H1 (cell line): ENCODE results near the gene RCL1. TPM values are rescaled to one million over a fixed set of nuclear protein-coding genes. Genes with fewer than 3 reads are reported as not detected.

Source experiments
- CTCF ChIA-PET: fragments of 300-600 bp; sonication (Branson Sonifier 250); formaldehyde crosslinking; loops from one replicate; lab custom pipeline; 2021; ENCODE audit not compliant: partially characterized antibody; lab: Charles Lee
- POLR2A ChIA-PET: fragments of 300-600 bp; sonication (Branson Sonifier 250); formaldehyde crosslinking; loops from one replicate; lab custom pipeline; 2021; ENCODE audit warnings: inconsistent platforms; ENCODE audit not compliant: partially characterized antibody; lab: Charles Lee
- DNase-seq, 2 experiments: peaks; one replicate each; pipeline versions ENCODE4 v3.0.0 to v3.0.0-alpha.2; 2010 to 2022; ENCODE audit warnings: low spot score in 2 of 2, low read depth in 1 of 2, mixed read lengths in 1 of 2
- FAIRE-seq: peaks from 2 replicates; lab custom pipeline; 2011; peaks lifted over from hg19 to GRCh38; lab: Jason Lieb, UNC
- H2AFZ ChIP-seq: 2 replicates; pipeline ENCODE4 v1.8.1; 2012; ENCODE audit warnings: low read length, inconsistent platforms
- H2AK5ac ChIP-seq: 2 replicates; pipeline ENCODE4 v1.6.1; 2013; ENCODE audit warnings: low read depth, low read length
- H2BK120ac ChIP-seq: replicated peaks from 2 replicates; pipeline ENCODE3; 2013; ENCODE audit warnings: low read depth, low read length, inconsistent platforms
- H2BK12ac ChIP-seq: 2 replicates; pipeline ENCODE4 v1.6.1; 2013; ENCODE audit warnings: low read depth, low read length
- H2BK15ac ChIP-seq: 2 replicates; pipeline ENCODE4 v1.6.1; 2013; ENCODE audit warnings: low read length
- H2BK20ac ChIP-seq: 2 replicates; pipeline ENCODE4 v1.6.1; 2013; ENCODE audit warnings: low read length
- H2BK5ac ChIP-seq: 2 replicates; pipeline ENCODE4 v1.6.1; 2013; ENCODE audit warnings: low read depth, low read length
- H3K14ac ChIP-seq: 2 replicates; pipeline ENCODE4 v1.6.1; 2013; ENCODE audit warnings: inconsistent platforms; ENCODE audit not compliant: insufficient read length
- H3K18ac ChIP-seq: 2 replicates; pipeline ENCODE4 v1.6.1; 2013; ENCODE audit warnings: low read length; ENCODE audit errors: extremely low read depth
- H3K23ac ChIP-seq: 2 replicates; pipeline ENCODE4 v1.6.1; 2013; ENCODE audit warnings: inconsistent platforms; ENCODE audit not compliant: insufficient read length
- H3K23me2 ChIP-seq: 2 replicates; pipeline ENCODE4 v1.6.1; 2013; ENCODE audit warnings: low read depth, low read length
- H3K27ac ChIP-seq: 2 replicates; pipeline ENCODE4 v1.6.1; 2011; ENCODE audit warnings: low read depth, low read length, inconsistent platforms
- H3K27me3 ChIP-seq, 4 experiments: replicated peaks in 1 of 4; 1 replicate in 1 of 4; 2 replicates in 3 of 4; pipeline versions ENCODE4 v1.6.1 to v1.8.1; 2011 to 2013; ENCODE audit warnings: low read length in 3 of 4, mild to moderate bottlenecking in 3 of 4, inconsistent platforms in 2 of 4, mixed read lengths in 2 of 4, moderate library complexity in 1 of 4; ENCODE audit not compliant: control insufficient read depth in 3 of 4, insufficient read depth in 3 of 4; ENCODE audit errors: extremely low read depth in 1 of 4
- H3K36me3 ChIP-seq, 4 experiments: 2 replicates each; pipeline versions ENCODE4 v1.6.1 to v1.8.1; 2011 to 2013; ENCODE audit warnings: mild to moderate bottlenecking in 4 of 4, low read length in 3 of 4, moderate library complexity in 2 of 4, control low read depth in 1 of 4, inconsistent platforms in 1 of 4; ENCODE audit not compliant: insufficient read depth in 4 of 4, control insufficient read depth in 2 of 4
- H3K4ac ChIP-seq: replicated peaks from 2 replicates; pipeline ENCODE3; 2013; ENCODE audit warnings: low read length, low read depth, mixed read lengths, inconsistent platforms; ENCODE audit not compliant: insufficient read length
- H3K4me1 ChIP-seq, 4 experiments: replicated peaks in 1 of 4; 1 replicate in 1 of 4; 2 replicates in 3 of 4; pipeline versions ENCODE4 v1.6.1 to v1.8.1; 2011 to 2013; ENCODE audit warnings: low read length in 3 of 4, inconsistent platforms in 2 of 4, mixed read lengths in 1 of 4; ENCODE audit not compliant: insufficient read depth in 4 of 4, control insufficient read depth in 3 of 4
- H3K4me2 ChIP-seq, 2 experiments: 2 replicates each; pipeline versions ENCODE4 v1.6.1 to v1.8.1; 2011 to 2013; ENCODE audit warnings: low read depth in 2 of 2, low read length in 2 of 2, control low read depth in 1 of 2, inconsistent platforms in 1 of 2, mild to moderate bottlenecking in 1 of 2; ENCODE audit not compliant: insufficient read depth in 1 of 2
- H3K4me3 ChIP-seq, 4 experiments: fragments of 200-600, 300-600 bp in 1 of 4; sonication (generic), shearing (Covaris generic), sonication (Bioruptor Twin) in 1 of 4; 2 replicates each; pipeline versions ENCODE4 v1.5.1 to v1.8.1; 2011 to 2016; ENCODE audit warnings: low read length in 4 of 4, low read depth in 3 of 4, control low read depth in 2 of 4, inconsistent platforms in 2 of 4, mild to moderate bottlenecking in 2 of 4, mixed read lengths in 1 of 4, moderate library complexity in 1 of 4; ENCODE audit not compliant: insufficient read depth in 2 of 4; ENCODE audit errors: extremely low read depth in 1 of 4
- H3K56ac ChIP-seq: replicated peaks from 2 replicates; pipeline ENCODE3; 2013; ENCODE audit warnings: low read depth, mild to moderate bottlenecking, mixed read lengths, low read length, inconsistent platforms; ENCODE audit not compliant: insufficient read length
- H3K79me1 ChIP-seq: 2 replicates; pipeline ENCODE4 v1.6.1; 2013; ENCODE audit warnings: low read depth, low read length, control low read depth
- H3K79me2 ChIP-seq, 2 experiments: 2 replicates each; pipeline versions ENCODE4 v1.6.1 to v1.8.1; 2012 to 2013; ENCODE audit warnings: low read length in 2 of 2, mild to moderate bottlenecking in 2 of 2, inconsistent platforms in 1 of 2; ENCODE audit not compliant: insufficient read depth in 2 of 2, control insufficient read depth in 1 of 2
- H3K9ac ChIP-seq, 4 experiments: replicated peaks in 1 of 4; 1 replicate in 1 of 4; 2 replicates in 3 of 4; pipeline versions ENCODE4 v1.6.1 to v1.8.1; 2011 to 2013; ENCODE audit warnings: low read depth in 3 of 4, low read length in 3 of 4, control low read depth in 2 of 4, mild to moderate bottlenecking in 2 of 4, moderate library complexity in 2 of 4, inconsistent platforms in 1 of 4; ENCODE audit errors: extremely low read depth in 1 of 4
- H3K9me3 ChIP-seq, 2 experiments: 2 replicates each; pipeline versions ENCODE4 v1.6.1 to v1.8.1; 2012 to 2013; ENCODE audit warnings: mild to moderate bottlenecking in 2 of 2, moderate library complexity in 2 of 2, control low read depth in 1 of 2, inconsistent platforms in 1 of 2, low read depth in 1 of 2, low read length in 1 of 2, mixed read lengths in 1 of 2; ENCODE audit not compliant: insufficient read depth in 2 of 2
- H4K20me1 ChIP-seq, 2 experiments: replicated peaks in 1 of 2; 2 replicates each; pipeline versions ENCODE3 to v1.8.1; 2011 to 2013; ENCODE audit warnings: inconsistent platforms in 2 of 2, low read length in 2 of 2, mild to moderate bottlenecking in 1 of 2; ENCODE audit not compliant: insufficient read depth in 2 of 2, control insufficient read depth in 1 of 2
- H4K5ac ChIP-seq: 2 replicates; pipeline ENCODE4 v1.6.1; 2013; ENCODE audit warnings: low read length, low read depth, mixed read lengths, inconsistent platforms; ENCODE audit not compliant: insufficient read length
- H4K8ac ChIP-seq: 2 replicates; pipeline ENCODE4 v1.8.0; 2013; ENCODE audit warnings: mild to moderate bottlenecking, moderate library complexity, low read length, inconsistent platforms; ENCODE audit not compliant: insufficient read depth; ENCODE audit errors: extremely low read depth
- H4K91ac ChIP-seq: replicated peaks from 2 replicates; pipeline ENCODE3; 2013; ENCODE audit warnings: low read length, mixed read lengths, inconsistent platforms; ENCODE audit not compliant: insufficient read length
- BACH1 ChIP-seq: IDR thresholded peaks from 2 replicates; pipeline ENCODE4 v1.6.1; 2012; ENCODE audit warnings: low read length, improper control_type of control experiment
- HDAC2 ChIP-seq, 2 experiments: fragments of 300-600 bp in 1 of 2; sonication (generic) in 1 of 2; IDR thresholded peaks; 2 replicates each; pipeline ENCODE4 v1.6.1; 2011 to 2012; ENCODE audit warnings: low read depth in 2 of 2, low read length in 2 of 2, mild to moderate bottlenecking in 2 of 2, moderate library complexity in 2 of 2, borderline replicate concordance in 1 of 2, inconsistent platforms in 1 of 2
- KDM5A ChIP-seq: fragments of 200-600 bp; IDR thresholded peaks from 2 replicates; pipeline ENCODE4 v1.7.1; 2012; ENCODE audit warnings: mild to moderate bottlenecking, low read length, inconsistent platforms, mixed read lengths
- MAFK ChIP-seq: IDR thresholded peaks from 2 replicates; pipeline ENCODE4 v1.6.1; 2012; ENCODE audit warnings: low read depth, mild to moderate bottlenecking, improper control_type of control experiment, low read length
- PHF8 ChIP-seq: fragments of 200-600 bp; sonication (generic); conservative IDR thresholded peaks from 2 replicates; pipeline ENCODE4 v1.7.1; 2012; ENCODE audit warnings: low read depth, mild to moderate bottlenecking, inconsistent platforms, low read length, moderate library complexity
- POLR2AphosphoS5 ChIP-seq: IDR thresholded peaks from 2 replicates; pipeline ENCODE4 v1.6.1; 2011; ENCODE audit warnings: low read depth, low read length
- SAP30 ChIP-seq: fragments of 300-600 bp; sonication (generic); IDR thresholded peaks from 2 replicates; pipeline ENCODE4 v1.7.1; 2012; ENCODE audit warnings: low read length, moderate library complexity, mild to moderate bottlenecking, inconsistent platforms; ENCODE audit not compliant: insufficient read depth, insufficient replicate concordance
- SIX5 ChIP-seq: IDR thresholded peaks from 2 replicates; pipeline ENCODE4 v1.6.1; 2011; ENCODE audit warnings: mild to moderate bottlenecking, low read depth, low read length
- SP2 ChIP-seq: IDR thresholded peaks from 2 replicates; pipeline ENCODE4 v1.6.1; 2012; ENCODE audit warnings: mild to moderate bottlenecking, low read length, inconsistent platforms
- YY1 ChIP-seq: IDR thresholded peaks from 2 replicates; pipeline ENCODE4 v1.6.1; 2011; ENCODE audit warnings: low read depth, mild to moderate bottlenecking, low read length
- WGBS, 2 experiments: shearing (Covaris generic) in 1 of 2; methylation state at CpG; one replicate each; pipeline versions ENCODE4 v1.1.6 to v1.1.7; 2013 to 2015; ENCODE audit warnings: low lambda C conversion rate in 2 of 2, mixed read lengths in 2 of 2, inconsistent platforms in 1 of 2, low coverage in 1 of 2, missing lambda C conversion rate in 1 of 2; ENCODE audit not compliant: insufficient replicate concordance in 2 of 2, insufficient coverage in 1 of 2, insufficient read length in 1 of 2; ENCODE audit errors: extremely low coverage in 1 of 2, missing lambda C conversion rate in 1 of 2; 5-methylcytosine and 5-hydroxymethylcytosine counted together
- polyA plus RNA-seq, 7 experiments: library from polyadenylated mRNA; depleted of rRNA in 3 of 7; stranded (reverse) in 5 of 7; unstranded in 2 of 7; fragments of >200 nt in 5 of 7; fragments of 200-250 nt in 2 of 7; gene quantifications; 1 replicate in 5 of 7; 2 replicates in 1 of 7; 4 replicates in 1 of 7; pipeline versions ENCODE4 v1.2.1 to v1.2.3, GENCODE V29; 2011 to 2013; ENCODE audit warnings: missing spikeins in 2 of 7, mixed read lengths in 2 of 7
- total RNA-seq: library from RNA; stranded (reverse); fragmentation: NEBNext Ultra II Directional; extraction: Animal tissue kit (Norgen Biotek cat#: 25700); gene quantifications from 2 replicates; pipeline ENCODE4 v1.2.1, GENCODE V29; 2021
- TF ChIP-seq, protein P1 (sequence below), 3 experiments: IDR thresholded peaks; 1 replicate in 2 of 3; 2 replicates in 1 of 3; pipeline versions ENCODE4 v1.5.1 to v1.6.1; 2011; ENCODE audit warnings: low read length in 3 of 3, mild to moderate bottlenecking in 3 of 3, inconsistent platforms in 2 of 3, low read depth in 1 of 3, moderate library complexity in 1 of 3; ENCODE audit not compliant: insufficient read depth in 1 of 3; ENCODE audit errors: control extremely low read depth in 1 of 3

RCL1 gene
- total and polyA plus RNA-seq, 2 of the 8 experiments (the other 6 are each of a cell fraction or from before 2014, with no cell fraction given), result 21.0 to 29.5 TPM

DNA sequence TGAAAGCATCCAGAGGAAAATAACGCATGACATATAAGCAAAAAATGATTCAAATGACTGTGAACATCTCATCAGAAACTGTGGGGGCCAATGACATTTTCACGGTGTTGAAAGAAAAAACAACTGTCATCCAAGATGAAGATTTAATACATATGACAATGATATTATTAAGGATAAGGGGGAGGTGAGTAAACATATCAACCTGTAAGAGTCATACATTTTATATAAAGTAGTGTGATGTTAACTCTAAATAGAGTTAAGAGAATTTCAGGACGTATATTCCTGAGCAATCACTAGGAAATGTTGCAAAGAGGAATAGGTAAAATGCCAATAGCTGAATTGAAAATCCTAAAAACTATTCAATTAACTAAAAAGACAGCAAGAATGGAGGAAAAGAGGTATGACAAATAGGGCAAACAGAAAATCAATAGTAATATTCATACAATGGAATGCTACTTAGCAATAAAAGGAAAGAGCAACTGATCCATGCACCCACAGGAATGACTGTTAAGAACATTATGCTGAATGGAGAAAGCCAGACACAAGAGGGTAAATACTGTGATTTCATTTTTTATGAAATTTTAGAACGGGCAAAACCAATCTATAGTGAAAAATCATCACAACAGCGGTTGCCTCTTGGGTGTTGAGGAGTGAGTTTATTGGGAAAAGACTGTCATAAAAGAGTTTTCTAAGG lies 99.9 kb downstream of the RCL1 start:
- H3K9me3 ChIP-seq, result no peaks in the 10 kb centered on the region
- no peak overlapping the region for H4K5ac ChIP-seq
- no peaks in the 10 kb centered on the region for H3K79me1 ChIP-seq
- no peak overlapping the region for H2BK12ac ChIP-seq
- H2BK120ac ChIP-seq, result no peak overlapping the region
- H3K4me3 ChIP-seq, result no peak overlapping the region
- no peak overlapping the region for H4K8ac ChIP-seq
- no peak for FAIRE-seq
- no peak overlapping the region for H2BK15ac ChIP-seq
- H3K23ac ChIP-seq, result no peak overlapping the region
- CTCF ChIA-PET, result interaction anchor here (1.2 kb wide), 1 partner anchor 9 kb away, joined by 3 read pairs; no protein-coding TSS in a partner anchor
- peaks cover 0 to 1% (median 0%) of the 10 kb centered on the region in 4 experiments; a peak in 1 of 7 replicates for H3K4me1 ChIP-seq
- no peak overlapping the region for H3K27ac ChIP-seq
- H2AK5ac ChIP-seq, result no peak overlapping the region
- H3K36me3 ChIP-seq, result no peaks in the 10 kb centered on the region
- H3K79me2 ChIP-seq, result no peaks in the 10 kb centered on the region
- 87% methylated on average over 5 of the region's 5 CpGs; no CpG with 5 or more reads in 1 of the 2 experiments for WGBS, 2 experiments
- H4K20me1 ChIP-seq, result no peaks in the 10 kb centered on the region
- no peak overlapping the region for H2AFZ ChIP-seq
- no peak overlapping the region for H3K9ac ChIP-seq
- POLR2A ChIA-PET, result no interaction called here
- no peak for DNase-seq
- H3K27me3 ChIP-seq, result no peaks in the 10 kb centered on the region
- no peak overlapping the region for H3K4ac ChIP-seq
- H2BK20ac ChIP-seq, result no peak overlapping the region
- H3K14ac ChIP-seq, result no peak overlapping the region
- no peak for TF ChIP-seq HDAC2 (IDR thresholded peaks at IDR 0.05; ENCODE audit: borderline replicate concordance in 1 of 2, low read depth in 2 of 2, low read length in 2 of 2)
- TF ChIP-seq MAFK, result no peak
- no peak for TF ChIP-seq POLR2AphosphoS5
- TF ChIP-seq SIX5, result no peak
- no peak for TF ChIP-seq YY1
- no peak for TF ChIP-seq SP2
- no peak for TF ChIP-seq PHF8
- TF ChIP-seq, protein P1, sequence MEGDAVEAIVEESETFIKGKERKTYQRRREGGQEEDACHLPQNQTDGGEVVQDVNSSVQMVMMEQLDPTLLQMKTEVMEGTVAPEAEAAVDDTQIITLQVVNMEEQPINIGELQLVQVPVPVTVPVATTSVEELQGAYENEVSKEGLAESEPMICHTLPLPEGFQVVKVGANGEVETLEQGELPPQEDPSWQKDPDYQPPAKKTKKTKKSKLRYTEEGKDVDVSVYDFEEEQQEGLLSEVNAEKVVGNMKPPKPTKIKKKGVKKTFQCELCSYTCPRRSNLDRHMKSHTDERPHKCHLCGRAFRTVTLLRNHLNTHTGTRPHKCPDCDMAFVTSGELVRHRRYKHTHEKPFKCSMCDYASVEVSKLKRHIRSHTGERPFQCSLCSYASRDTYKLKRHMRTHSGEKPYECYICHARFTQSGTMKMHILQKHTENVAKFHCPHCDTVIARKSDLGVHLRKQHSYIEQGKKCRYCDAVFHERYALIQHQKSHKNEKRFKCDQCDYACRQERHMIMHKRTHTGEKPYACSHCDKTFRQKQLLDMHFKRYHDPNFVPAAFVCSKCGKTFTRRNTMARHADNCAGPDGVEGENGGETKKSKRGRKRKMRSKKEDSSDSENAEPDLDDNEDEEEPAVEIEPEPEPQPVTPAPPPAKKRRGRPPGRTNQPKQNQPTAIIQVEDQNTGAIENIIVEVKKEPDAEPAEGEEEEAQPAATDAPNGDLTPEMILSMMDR (IDR thresholded peaks at IDR 0.05; ENCODE audit: control extremely low read depth in 1 of 3, insufficient read depth in 1 of 3, low read depth in 1 of 3, low read length in 3 of 3), result no peak
- no peak for TF ChIP-seq BACH1
- no peak for TF ChIP-seq SAP30
- TF ChIP-seq KDM5A, result no peak
- TF ChIP-seq, all 59 proteins: peak for 0
- Histone ChIP-seq H3K18ac (no peak overlapping the region), H3K4me2 (no peak overlapping the region), H3K56ac (no peak overlapping the region), H3K23me2 (no peaks in the 10 kb centered on the region), H2BK5ac (no peak overlapping the region), H4K91ac (no peak overlapping the region)
